Colonic mucosa (tissue), 4 donors: Measurements from ENCODE around the gene FREM2. TPM values are rescaled to one million over a fixed set of nuclear protein-coding genes. Genes with fewer than 3 reads are reported as not detected.

ENCODE experiments used
- DNase-seq: peaks from one replicate; pipeline ENCODE4 v3.0.0-alpha.2; 2020
- H3K27ac ChIP-seq: fragments of 200-600 bp; one replicate; pipeline ENCODE4 v1.8.0; 2021
- H3K27me3 ChIP-seq: fragments of 200-600 bp; one replicate; pipeline ENCODE4 v1.8.0; 2021
- H3K36me3 ChIP-seq: fragments of 200-600 bp; one replicate; pipeline ENCODE4 v1.8.0; 2021
- H3K4me1 ChIP-seq: fragments of 200-600 bp; one replicate; pipeline ENCODE4 v1.8.0; 2021; ENCODE audit warnings: mild to moderate bottlenecking
- H3K4me3 ChIP-seq: fragments of 200-600 bp; one replicate; pipeline ENCODE4 v1.8.0; 2021
- H3K9ac ChIP-seq, 2 donors: one replicate each; pipeline ENCODE4 v1.7.0; 2013; ENCODE audit warnings: control low read depth in 2 of 2, low read depth in 2 of 2, low read length in 2 of 2
- H3K9me3 ChIP-seq: fragments of 200-600 bp; one replicate; pipeline ENCODE4 v1.8.0; 2021
- intact Hi-C: fragments of 100-400 bp; cut with DNase I; formaldehyde crosslinking; loops from one replicate; pipeline ENCODE4 v1.14.1; 2022
- total RNA-seq, 2 donors: library from RNA; stranded (reverse); fragmentation: NEBNext Ultra II Directional in 1 of 2; extraction: Animal tissue kit (Norgen Biotek cat#: 25700) in 1 of 2; gene quantifications; one replicate each; pipeline ENCODE4 v1.2.1, GENCODE V29; 2021
- TF ChIP-seq, protein P1 (sequence below): fragments of 200-600 bp; IDR thresholded peaks from one replicate; pipeline ENCODE4 v1.8.0; 2022; ENCODE audit warnings: antibody characterized with exemption, mild to moderate bottlenecking
- donor health status: healthy.
- donor health status: DM: no; HTN: no; CAD: no.
- donor health status: DM: no; HTN: no; CAD: no.

FREM2 gene
- total RNA-seq, 2 donors from 2014 or later, result 0.86 to 1.1 TPM

DNA sequence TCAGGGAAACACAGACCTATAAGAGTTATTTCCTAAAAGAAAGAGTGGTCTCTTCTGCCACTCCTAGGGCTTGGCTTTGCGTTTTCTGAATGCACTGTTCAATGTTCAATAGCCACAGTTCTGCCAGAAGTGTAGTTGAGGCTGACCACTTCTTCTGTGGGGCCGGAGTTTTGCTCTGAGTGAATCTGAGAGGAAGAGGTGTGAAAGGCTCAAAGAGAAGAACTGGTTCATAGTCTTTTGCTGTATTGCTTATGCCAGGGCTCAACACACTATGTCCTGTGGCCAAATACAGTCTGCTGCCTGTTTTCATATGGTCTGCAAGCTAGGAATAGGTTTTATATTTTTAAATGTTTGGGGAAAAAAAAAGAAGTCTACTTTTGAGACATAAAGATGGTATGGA, 175.6 kb downstream of the FREM2 start:
- H3K27ac ChIP-seq, result no peak overlapping the region
- intact Hi-C loops, result no loop called here
- no peak overlapping the region for H3K4me3 ChIP-seq
- no peaks in the 10 kb centered on the region for H3K9me3 ChIP-seq
- H3K36me3 ChIP-seq, result no peaks in the 10 kb centered on the region
- H3K27me3 ChIP-seq, result no peaks in the 10 kb centered on the region
- no peak for DNase-seq
- no peak overlapping the region for H3K9ac ChIP-seq
- TF ChIP-seq, protein P1, sequence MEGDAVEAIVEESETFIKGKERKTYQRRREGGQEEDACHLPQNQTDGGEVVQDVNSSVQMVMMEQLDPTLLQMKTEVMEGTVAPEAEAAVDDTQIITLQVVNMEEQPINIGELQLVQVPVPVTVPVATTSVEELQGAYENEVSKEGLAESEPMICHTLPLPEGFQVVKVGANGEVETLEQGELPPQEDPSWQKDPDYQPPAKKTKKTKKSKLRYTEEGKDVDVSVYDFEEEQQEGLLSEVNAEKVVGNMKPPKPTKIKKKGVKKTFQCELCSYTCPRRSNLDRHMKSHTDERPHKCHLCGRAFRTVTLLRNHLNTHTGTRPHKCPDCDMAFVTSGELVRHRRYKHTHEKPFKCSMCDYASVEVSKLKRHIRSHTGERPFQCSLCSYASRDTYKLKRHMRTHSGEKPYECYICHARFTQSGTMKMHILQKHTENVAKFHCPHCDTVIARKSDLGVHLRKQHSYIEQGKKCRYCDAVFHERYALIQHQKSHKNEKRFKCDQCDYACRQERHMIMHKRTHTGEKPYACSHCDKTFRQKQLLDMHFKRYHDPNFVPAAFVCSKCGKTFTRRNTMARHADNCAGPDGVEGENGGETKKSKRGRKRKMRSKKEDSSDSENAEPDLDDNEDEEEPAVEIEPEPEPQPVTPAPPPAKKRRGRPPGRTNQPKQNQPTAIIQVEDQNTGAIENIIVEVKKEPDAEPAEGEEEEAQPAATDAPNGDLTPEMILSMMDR, result no peak
- H3K4me1 ChIP-seq, result no peaks in the 10 kb centered on the region

GRCh38 chr13:38863536-38863935, 176.7 kb downstream of the FREM2 start:
- Histone ChIP-seq H3K9ac (no peak overlapping the region), H3K27me3 (no peaks in the 10 kb centered on the region), H3K9me3 (no peaks in the 10 kb centered on the region), H3K4me3 (no peak overlapping the region), H3K27ac (no peak overlapping the region), H3K36me3 (no peaks in the 10 kb centered on the region), H3K4me1 (no peaks in the 10 kb centered on the region)
- no peak for DNase-seq
- intact Hi-C loops, result no loop called here
- TF ChIP-seq, protein P1, result no peak

- no peaks in the 10 kb centered on the region for H3K36me3 ChIP-seq
- DNase-seq, result no peak
- no peaks in the 10 kb centered on the region for H3K27me3 ChIP-seq
- H3K27ac ChIP-seq, result no peak overlapping the region
- no peaks in the 10 kb centered on the region for H3K9me3 ChIP-seq
- H3K4me3 ChIP-seq, result no peak overlapping the region
- TF ChIP-seq, protein P1, result no peak
- intact Hi-C loops, result no loop called here
- no peak overlapping the region for H3K9ac ChIP-seq
- no peaks in the 10 kb centered on the region for H3K4me1 ChIP-seq
Observed at GRCh38 chr13:38866649-38867048, 179.8 kb downstream of the FREM2 start.

GRCh38 chr13:38868399-38868798, 181.5 kb downstream of the FREM2 start:
- H3K4me3 ChIP-seq, result no peak overlapping the region
- H3K27me3 ChIP-seq, result no peaks in the 10 kb centered on the region
- H3K9ac ChIP-seq, result no peak overlapping the region
- H3K4me1 ChIP-seq, result no peaks in the 10 kb centered on the region
- H3K36me3 ChIP-seq, result no peaks in the 10 kb centered on the region
- no peaks in the 10 kb centered on the region for H3K9me3 ChIP-seq
- H3K27ac ChIP-seq, result no peak overlapping the region
- no peak for DNase-seq
- intact Hi-C loops, result no loop called here
- TF ChIP-seq, protein P1, result no peak

DNA sequence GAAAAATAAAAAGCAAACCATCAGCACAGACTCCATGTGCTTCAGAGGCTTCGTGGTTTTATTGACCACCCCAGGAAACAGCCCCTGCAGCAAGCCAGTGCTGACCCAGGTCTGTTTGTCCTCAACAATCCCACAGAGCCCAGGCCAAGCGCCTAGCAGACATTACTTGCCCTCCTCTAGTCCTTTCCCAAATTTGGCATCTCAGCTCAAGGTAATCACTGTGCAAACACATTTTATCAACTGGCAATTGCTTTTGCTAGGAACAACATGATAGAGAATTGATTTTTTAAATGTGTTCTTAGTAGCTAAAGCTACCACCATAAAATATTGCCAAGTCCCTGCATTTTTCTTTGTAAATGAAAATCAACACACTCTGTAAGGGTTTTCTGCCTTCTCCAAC, 182.0 kb downstream of the FREM2 start:
- no peaks in the 10 kb centered on the region for H3K27me3 ChIP-seq
- H3K36me3 ChIP-seq, result no peaks in the 10 kb centered on the region
- TF ChIP-seq, protein P1, result no peak
- intact Hi-C loops, result no loop called here
- H3K9me3 ChIP-seq, result no peaks in the 10 kb centered on the region
- H3K27ac ChIP-seq, result no peak overlapping the region
- no peaks in the 10 kb centered on the region for H3K4me1 ChIP-seq
- no peak for DNase-seq
- H3K9ac ChIP-seq, result no peak overlapping the region
- no peak overlapping the region for H3K4me3 ChIP-seq

DNA sequence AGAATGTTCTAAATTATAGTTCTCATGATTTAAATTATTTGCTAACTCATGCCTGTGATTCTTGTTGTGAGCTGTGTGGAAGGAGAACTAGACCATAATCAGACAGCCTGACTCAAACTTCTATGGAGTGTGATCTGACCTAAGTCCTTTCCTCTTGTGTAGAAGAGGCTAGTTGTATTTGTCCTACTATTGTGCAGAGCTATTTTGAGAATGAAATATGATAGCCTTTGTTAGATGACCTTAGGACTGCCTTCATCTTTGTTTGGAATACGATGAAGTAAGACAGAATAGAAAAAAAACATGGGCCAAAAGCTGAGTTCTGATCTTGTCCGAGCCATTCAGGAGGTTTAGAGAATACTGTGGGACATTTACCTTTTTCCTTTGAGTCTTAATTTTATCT, 184.4 kb downstream of the FREM2 start:
- Histone ChIP-seq H3K4me1 (no peaks in the 10 kb centered on the region), H3K27me3 (no peaks in the 10 kb centered on the region), H3K9ac (no peak overlapping the region), H3K36me3 (no peaks in the 10 kb centered on the region), H3K27ac (no peak overlapping the region), H3K4me3 (no peak overlapping the region), H3K9me3 (no peaks in the 10 kb centered on the region)
- DNase-seq, result no peak
- intact Hi-C loops, result no loop called here
- TF ChIP-seq, protein P1, result no peak
